Smooth muscle cell (in vitro differentiated cells): Measurements from ENCODE around the gene PRSS2. TPM values are rescaled to one million over a fixed set of nuclear protein-coding genes. Genes with fewer than 3 reads are reported as not detected.

Source experiments
- DNase-seq: peaks from one replicate; lab custom pipeline; 2025; ENCODE audit not compliant: unreplicated experiment; lab: John Stamatoyannopoulos, UW
- H2AFZ ChIP-seq: fragments of 200-600 bp; sonication (generic); 2 replicates; pipeline ENCODE4 v1.6.0; 2016; ENCODE audit warnings: antibody characterized with exemption, low read depth, mild to moderate bottlenecking
- H3F3A ChIP-seq: fragments of 200-600 bp; sonication (generic); 2 replicates; pipeline ENCODE4 v1.6.0; 2017; ENCODE audit warnings: antibody characterized with exemption, low read depth
- H3K27ac ChIP-seq: fragments of 200-600 bp; sonication (generic); 2 replicates; pipeline ENCODE4 v1.5.1; 2016; ENCODE audit warnings: low read depth, mild to moderate bottlenecking
- H3K27me3 ChIP-seq: fragments of 200-600 bp; sonication (generic); 2 replicates; pipeline ENCODE4 v1.6.1; 2016; ENCODE audit warnings: low read depth, mild to moderate bottlenecking
- H3K36me3 ChIP-seq: fragments of 200-600 bp; sonication (generic); 2 replicates; pipeline ENCODE4 v1.5.1; 2016; ENCODE audit warnings: low read depth
- H3K4me1 ChIP-seq: fragments of 200-600 bp; sonication (generic); 2 replicates; pipeline ENCODE4 v1.5.1; 2016; ENCODE audit warnings: low read depth
- H3K4me2 ChIP-seq: fragments of 200-600 bp; sonication (generic); 2 replicates; pipeline ENCODE4 v1.6.0; 2016; ENCODE audit warnings: mild to moderate bottlenecking
- H3K4me3 ChIP-seq: fragments of 200-600 bp; sonication (generic); 2 replicates; pipeline ENCODE4 v1.5.1; 2016; ENCODE audit warnings: mild to moderate bottlenecking
- H3K79me2 ChIP-seq: fragments of 200-600 bp; sonication (generic); 2 replicates; pipeline ENCODE4 v1.6.0; 2016; ENCODE audit warnings: low read depth, mild to moderate bottlenecking
- H3K9ac ChIP-seq: fragments of 200-600 bp; sonication (generic); 2 replicates; pipeline ENCODE4 v1.6.0; 2016; ENCODE audit warnings: low read depth
- H3K9me3 ChIP-seq: fragments of 200-600 bp; sonication (generic); replicated peaks from 2 replicates; pipeline ENCODE4 v1.5.1; 2016; ENCODE audit warnings: low read depth
- H4K20me1 ChIP-seq: fragments of 200-600 bp; sonication (generic); 2 replicates; pipeline ENCODE4 v1.6.0; 2016; ENCODE audit warnings: low read depth
- WGBS: methylation state at CpG from one replicate; pipeline ENCODE4 v1.1.7; 2016; ENCODE audit warnings: low lambda C conversion rate; 5-methylcytosine and 5-hydroxymethylcytosine counted together
- polyA plus RNA-seq: library from polyadenylated mRNA; unstranded; fragments of >200 nt; fragmentation: Nextera tagmentation; extraction: Ambion mirVana; gene quantifications from 2 replicates; pipeline ENCODE4 v1.2.1, GENCODE V29; 2016
- total RNA-seq: library from RNA; depleted of rRNA; stranded (reverse); fragments of >200 nt; gene quantifications from 2 replicates; pipeline ENCODE4 v1.2.3, GENCODE V29; 2014
- TF ChIP-seq, protein P1 (sequence below): fragments of 200-600 bp; sonication (generic); IDR thresholded peaks from 2 replicates; pipeline ENCODE4 v1.5.1; 2017; ENCODE audit warnings: borderline replicate concordance, mild to moderate bottlenecking, antibody characterized with exemption; ENCODE audit not compliant: insufficient read depth, poor library complexity, severe bottlenecking

The PRSS2 gene
- total and polyA plus RNA-seq, 2 experiments from 2014 or later, result not detected

DNA sequence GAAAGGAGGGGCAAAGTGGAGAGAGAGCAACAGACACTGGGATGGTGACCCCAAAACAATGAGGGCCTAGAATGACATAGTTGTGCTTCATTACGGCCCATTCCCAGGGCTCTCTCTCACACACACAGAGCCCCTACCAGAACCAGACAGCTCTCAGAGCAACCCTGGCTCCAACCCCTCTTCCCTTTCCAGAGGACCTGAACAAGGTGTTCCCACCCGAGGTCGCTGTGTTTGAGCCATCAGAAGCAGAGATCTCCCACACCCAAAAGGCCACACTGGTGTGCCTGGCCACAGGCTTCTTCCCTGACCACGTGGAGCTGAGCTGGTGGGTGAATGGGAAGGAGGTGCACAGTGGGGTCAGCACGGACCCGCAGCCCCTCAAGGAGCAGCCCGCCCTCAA, 20.7 kb downstream of the PRSS2 start:
- H3K4me3 ChIP-seq, result no peak overlapping the region
- DNase-seq, result no peak
- H3F3A ChIP-seq, result no peaks in the 10 kb centered on the region
- no peak overlapping the region for H3K27ac ChIP-seq
- no peak overlapping the region for H3K4me2 ChIP-seq
- no peaks in the 10 kb centered on the region for H3K79me2 ChIP-seq
- peaks cover 34% of the 10 kb centered on the region for H3K27me3 ChIP-seq
- 94% methylated on average over 7 of the region's 7 CpGs for WGBS
- H3K4me1 ChIP-seq, result peaks cover 6% of the 10 kb centered on the region
- H2AFZ ChIP-seq, result no peak overlapping the region
- H4K20me1 ChIP-seq, result no peaks in the 10 kb centered on the region
- H3K36me3 ChIP-seq, result no peaks in the 10 kb centered on the region
- H3K9ac ChIP-seq, result no peak overlapping the region
- TF ChIP-seq, protein P1, sequence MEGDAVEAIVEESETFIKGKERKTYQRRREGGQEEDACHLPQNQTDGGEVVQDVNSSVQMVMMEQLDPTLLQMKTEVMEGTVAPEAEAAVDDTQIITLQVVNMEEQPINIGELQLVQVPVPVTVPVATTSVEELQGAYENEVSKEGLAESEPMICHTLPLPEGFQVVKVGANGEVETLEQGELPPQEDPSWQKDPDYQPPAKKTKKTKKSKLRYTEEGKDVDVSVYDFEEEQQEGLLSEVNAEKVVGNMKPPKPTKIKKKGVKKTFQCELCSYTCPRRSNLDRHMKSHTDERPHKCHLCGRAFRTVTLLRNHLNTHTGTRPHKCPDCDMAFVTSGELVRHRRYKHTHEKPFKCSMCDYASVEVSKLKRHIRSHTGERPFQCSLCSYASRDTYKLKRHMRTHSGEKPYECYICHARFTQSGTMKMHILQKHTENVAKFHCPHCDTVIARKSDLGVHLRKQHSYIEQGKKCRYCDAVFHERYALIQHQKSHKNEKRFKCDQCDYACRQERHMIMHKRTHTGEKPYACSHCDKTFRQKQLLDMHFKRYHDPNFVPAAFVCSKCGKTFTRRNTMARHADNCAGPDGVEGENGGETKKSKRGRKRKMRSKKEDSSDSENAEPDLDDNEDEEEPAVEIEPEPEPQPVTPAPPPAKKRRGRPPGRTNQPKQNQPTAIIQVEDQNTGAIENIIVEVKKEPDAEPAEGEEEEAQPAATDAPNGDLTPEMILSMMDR, result no peak
- H3K9me3 ChIP-seq, result no peaks in the 10 kb centered on the region

DNA sequence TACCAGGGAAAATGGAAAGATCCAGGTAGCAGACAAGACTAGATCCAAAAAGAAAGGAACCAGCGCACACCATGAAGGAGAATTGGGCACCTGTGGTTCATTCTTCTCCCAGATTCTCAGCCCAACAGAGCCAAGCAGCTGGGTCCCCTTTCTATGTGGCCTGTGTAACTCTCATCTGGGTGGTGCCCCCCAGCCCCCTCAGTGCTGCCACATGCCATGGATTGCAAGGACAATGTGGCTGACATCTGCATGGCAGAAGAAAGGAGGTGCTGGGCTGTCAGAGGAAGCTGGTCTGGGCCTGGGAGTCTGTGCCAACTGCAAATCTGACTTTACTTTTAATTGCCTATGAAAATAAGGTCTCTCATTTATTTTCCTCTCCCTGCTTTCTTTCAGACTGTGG, 21.4 kb downstream of the PRSS2 start:
- H3K9ac ChIP-seq, result no peak overlapping the region
- 93% methylated on average over 1 of the region's 1 CpG for WGBS
- no peak overlapping the region for H3K27ac ChIP-seq
- H3K79me2 ChIP-seq, result no peaks in the 10 kb centered on the region
- H3K27me3 ChIP-seq, result peaks cover 40% of the 10 kb centered on the region
- peaks cover 9% of the 10 kb centered on the region for H3K4me1 ChIP-seq
- no peaks in the 10 kb centered on the region for H3F3A ChIP-seq
- no peaks in the 10 kb centered on the region for H3K9me3 ChIP-seq
- H2AFZ ChIP-seq, result no peak overlapping the region
- no peak overlapping the region for H3K4me2 ChIP-seq
- TF ChIP-seq, protein P1, result no peak
- H3K4me3 ChIP-seq, result no peak overlapping the region
- H3K36me3 ChIP-seq, result no peaks in the 10 kb centered on the region
- H4K20me1 ChIP-seq, result no peaks in the 10 kb centered on the region
- no peak for DNase-seq

DNA sequence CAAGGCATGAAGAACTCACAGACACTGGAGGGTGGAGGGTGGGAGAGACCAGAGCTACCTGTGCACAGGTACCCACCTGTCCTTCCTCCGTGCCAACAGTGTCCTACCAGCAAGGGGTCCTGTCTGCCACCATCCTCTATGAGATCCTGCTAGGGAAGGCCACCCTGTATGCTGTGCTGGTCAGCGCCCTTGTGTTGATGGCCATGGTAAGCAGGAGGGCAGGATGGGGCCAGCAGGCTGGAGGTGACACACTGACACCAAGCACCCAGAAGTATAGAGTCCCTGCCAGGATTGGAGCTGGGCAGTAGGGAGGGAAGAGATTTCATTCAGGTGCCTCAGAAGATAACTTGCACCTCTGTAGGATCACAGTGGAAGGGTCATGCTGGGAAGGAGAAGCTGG, 21.8 kb downstream of the PRSS2 start:
- H3K9ac ChIP-seq, result no peak overlapping the region
- no peaks in the 10 kb centered on the region for H3K36me3 ChIP-seq
- no peak for DNase-seq
- H3K27ac ChIP-seq, result no peak overlapping the region
- TF ChIP-seq, protein P1, result no peak
- H3F3A ChIP-seq, result no peaks in the 10 kb centered on the region
- peaks cover 9% of the 10 kb centered on the region for H3K4me1 ChIP-seq
- H3K4me3 ChIP-seq, result no peak overlapping the region
- H3K27me3 ChIP-seq, result peaks cover 45% of the 10 kb centered on the region
- no peaks in the 10 kb centered on the region for H4K20me1 ChIP-seq
- no peak overlapping the region for H3K4me2 ChIP-seq
- 94% methylated on average over 2 of the region's 2 CpGs for WGBS
- H3K9me3 ChIP-seq, result no peaks in the 10 kb centered on the region
- no peaks in the 10 kb centered on the region for H3K79me2 ChIP-seq
- no peak overlapping the region for H2AFZ ChIP-seq

DNA sequence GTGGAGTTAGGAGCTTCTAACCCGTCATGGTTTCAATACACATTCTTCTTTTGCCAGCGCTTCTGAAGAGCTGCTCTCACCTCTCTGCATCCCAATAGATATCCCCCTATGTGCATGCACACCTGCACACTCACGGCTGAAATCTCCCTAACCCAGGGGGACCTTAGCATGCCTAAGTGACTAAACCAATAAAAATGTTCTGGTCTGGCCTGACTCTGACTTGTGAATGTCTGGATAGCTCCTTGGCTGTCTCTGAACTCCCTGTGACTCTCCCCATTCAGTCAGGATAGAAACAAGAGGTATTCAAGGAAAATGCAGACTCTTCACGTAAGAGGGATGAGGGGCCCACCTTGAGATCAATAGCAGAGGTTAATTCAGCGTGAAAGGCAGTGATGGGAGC, 22.4 kb downstream of the PRSS2 start:
- no peak overlapping the region for H2AFZ ChIP-seq
- WGBS, result 66% methylated on average over 5 of the region's 5 CpGs
- TF ChIP-seq, protein P1, result no peak
- H3K9ac ChIP-seq, result no peak overlapping the region
- peaks cover 9% of the 10 kb centered on the region for H3K4me1 ChIP-seq
- no peaks in the 10 kb centered on the region for H3F3A ChIP-seq
- no peaks in the 10 kb centered on the region for H4K20me1 ChIP-seq
- peaks cover 50% of the 10 kb centered on the region for H3K27me3 ChIP-seq
- no peaks in the 10 kb centered on the region for H3K36me3 ChIP-seq
- H3K9me3 ChIP-seq, result no peaks in the 10 kb centered on the region
- no peak for DNase-seq
- H3K4me2 ChIP-seq, result no peak overlapping the region
- H3K79me2 ChIP-seq, result no peaks in the 10 kb centered on the region
- H3K27ac ChIP-seq, result no peak overlapping the region
- no peak overlapping the region for H3K4me3 ChIP-seq
